Putamen (tissue), 1 donor: ENCODE data around the gene RTN4RL2.

Source experiments
- DNase-seq: peaks from one replicate; pipeline ENCODE4 v3.0.0-alpha.2; 2016; ENCODE audit warnings: low spot score

RTN4RL2 gene

GRCh38 chr11:57500515-57500914 is 40.2 kb downstream of the RTN4RL2 start:
- no peak for DNase-seq

- no peak for DNase-seq
Observed at GRCh38 chr11:57500926-57501325, 40.6 kb downstream of the RTN4RL2 start.

DNA sequence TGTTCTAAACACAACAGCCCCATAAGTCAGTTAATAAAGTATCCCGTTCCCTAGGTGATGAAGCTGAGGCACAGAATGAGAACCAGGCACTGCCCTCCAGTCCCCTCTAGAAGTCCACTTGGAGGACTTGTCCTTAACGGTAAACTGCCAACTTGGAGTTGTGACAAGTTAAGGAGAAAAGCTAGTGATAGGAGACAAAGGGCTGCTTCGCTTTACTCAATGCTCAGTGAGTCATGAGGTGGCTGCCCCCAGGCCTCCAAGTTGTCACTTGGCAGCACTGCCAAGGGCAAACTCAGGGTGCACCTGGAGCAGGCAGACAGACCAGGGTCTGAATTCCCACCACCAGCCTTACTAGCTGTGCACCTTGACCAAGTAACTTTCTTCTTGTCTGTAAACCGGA is 41.6 kb downstream of the RTN4RL2 start:
- no peak for DNase-seq

DNA sequence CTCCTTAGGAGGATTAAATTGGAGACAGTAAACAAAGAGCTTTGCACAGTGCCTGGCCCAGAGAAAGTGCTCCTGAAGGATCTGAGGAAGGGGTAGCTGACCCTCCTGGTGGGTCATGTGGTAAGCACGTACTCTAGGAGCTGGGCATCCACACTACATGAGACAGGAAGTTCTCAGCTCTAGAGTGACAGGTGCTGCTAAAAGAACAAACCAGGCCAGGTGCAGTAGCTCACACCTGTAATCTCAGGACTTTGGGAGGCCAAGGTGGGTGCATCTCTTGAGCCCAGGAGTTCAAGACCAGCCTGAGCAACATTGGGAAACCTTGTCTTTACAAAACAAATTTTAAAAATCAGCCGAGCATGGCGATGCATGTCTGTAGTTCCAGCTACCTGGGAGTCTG is 42.0 kb downstream of the RTN4RL2 start:
- DNase-seq = no peak

- no peak for DNase-seq
Observed at GRCh38 chr11:57502870-57503269, 42.5 kb downstream of the RTN4RL2 start.

GRCh38 chr11:57504511-57504910 is 44.2 kb downstream of the RTN4RL2 start:
- no peak for DNase-seq

- DNase-seq = no peak
Observed at GRCh38 chr11:57506522-57506921, 46.2 kb downstream of the RTN4RL2 start.

DNA sequence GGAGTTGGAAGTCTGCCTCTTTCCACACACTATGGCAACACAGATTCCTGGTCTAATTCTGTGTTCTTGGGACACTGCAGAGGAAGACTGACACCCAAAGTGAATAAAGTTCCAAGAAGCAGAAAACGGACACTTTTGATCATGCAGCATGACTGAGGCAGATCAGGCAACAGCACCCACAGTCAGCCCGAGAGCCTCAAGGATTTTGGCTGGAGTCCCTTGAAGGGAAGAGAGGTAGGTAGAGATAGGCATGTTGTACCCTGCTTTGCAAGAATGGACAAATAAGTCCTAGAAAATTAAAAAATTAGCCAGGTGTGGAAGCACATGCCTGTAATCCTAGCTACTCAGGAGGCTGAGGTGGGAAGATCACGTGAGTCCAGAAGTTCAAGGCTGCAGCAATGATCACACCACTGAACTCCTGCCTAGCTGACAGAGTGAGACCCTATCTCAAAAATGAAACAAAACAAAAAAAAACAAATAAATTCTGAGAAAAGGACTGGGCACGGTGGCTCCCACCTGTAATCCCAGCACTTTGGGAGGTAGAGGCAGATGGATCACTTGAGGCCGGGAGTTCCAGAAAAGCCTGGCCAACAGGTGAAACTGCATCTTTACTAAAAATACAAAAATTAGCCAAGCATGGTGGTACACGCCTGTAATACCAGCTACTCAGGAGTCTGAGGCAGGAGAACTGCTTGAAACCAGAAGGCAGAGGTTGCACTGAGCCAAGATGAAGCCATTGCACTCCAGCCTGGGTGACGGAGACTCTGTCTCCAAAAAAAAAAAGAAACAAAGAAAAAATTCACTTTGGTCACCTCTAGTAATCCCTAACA is 48.2 kb downstream of the RTN4RL2 start:
- DNase-seq = no peak

DNA sequence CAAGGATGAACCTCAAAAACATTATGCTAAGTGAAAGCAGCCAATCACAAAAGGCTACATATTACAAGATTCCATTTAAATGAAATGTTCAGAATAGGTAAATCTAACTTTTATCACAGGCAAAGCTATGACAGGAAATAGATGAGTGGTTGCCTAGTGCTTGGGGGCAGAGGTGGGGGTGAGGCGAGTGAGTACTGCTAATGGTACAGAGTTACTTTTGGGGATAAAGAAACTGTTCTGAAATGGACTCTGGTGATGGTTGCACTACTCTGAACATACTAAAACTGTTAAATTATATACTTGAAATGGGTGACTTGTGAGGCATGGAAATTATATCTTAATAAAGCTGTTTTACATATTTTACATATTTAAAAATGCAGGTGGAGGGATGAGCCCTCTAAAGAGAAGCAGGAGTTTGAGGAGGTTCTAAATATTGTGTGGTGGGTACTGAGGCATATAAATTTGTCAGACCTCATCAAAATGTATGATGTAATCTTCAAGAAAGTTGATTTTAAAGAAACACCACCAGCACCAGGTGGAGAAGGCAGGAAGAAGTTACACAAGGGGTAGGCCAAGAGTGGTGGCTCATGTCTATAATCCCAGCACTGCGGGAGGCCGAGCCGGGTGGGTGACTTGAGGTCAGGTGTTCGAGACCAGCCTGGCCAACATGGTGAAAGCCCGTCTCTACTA is 51.6 kb downstream of the RTN4RL2 start:
- no peak for DNase-seq

DNA sequence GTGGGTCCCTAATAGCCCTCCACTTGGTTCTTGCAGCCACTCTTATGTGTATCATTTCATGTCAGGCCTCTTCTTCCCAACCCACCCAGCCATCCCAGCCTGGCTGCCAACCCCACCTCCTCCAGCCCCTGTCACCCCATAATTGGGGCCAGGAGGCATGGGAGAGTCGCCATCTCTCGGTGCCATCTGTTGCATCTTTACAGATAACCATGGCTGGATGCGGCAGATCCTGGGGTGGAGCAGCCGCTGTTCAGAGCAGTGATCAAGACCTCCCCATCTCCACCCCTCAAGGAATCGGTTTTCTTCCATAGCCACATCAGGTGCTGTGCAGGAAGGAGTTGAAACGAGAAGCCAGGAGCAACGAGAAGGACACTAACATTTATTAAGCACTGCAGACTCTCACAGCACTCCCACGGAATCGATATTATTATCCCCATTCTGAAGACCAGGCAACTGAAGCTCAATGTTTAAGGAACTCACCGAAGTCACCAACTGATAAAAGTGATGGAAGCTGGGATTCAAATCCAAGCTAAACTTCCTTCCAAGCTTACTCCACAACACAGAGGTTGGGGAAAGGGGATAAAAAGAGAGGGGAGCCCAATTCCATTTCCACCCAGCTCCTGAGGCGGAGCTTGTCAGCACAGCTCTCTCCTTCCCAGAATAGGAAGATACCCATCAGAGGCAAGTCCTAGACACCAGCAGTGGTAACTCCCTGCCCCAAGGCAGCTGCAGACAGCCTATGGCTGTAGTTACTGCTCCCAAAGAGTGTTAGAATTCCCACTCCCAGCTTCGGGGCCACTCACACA is 52.5 kb downstream of the RTN4RL2 start:
- DNase-seq = no peak

- DNase-seq = no peak
Observed at GRCh38 chr11:57513452-57513795, 53.1 kb downstream of the RTN4RL2 start.

DNA sequence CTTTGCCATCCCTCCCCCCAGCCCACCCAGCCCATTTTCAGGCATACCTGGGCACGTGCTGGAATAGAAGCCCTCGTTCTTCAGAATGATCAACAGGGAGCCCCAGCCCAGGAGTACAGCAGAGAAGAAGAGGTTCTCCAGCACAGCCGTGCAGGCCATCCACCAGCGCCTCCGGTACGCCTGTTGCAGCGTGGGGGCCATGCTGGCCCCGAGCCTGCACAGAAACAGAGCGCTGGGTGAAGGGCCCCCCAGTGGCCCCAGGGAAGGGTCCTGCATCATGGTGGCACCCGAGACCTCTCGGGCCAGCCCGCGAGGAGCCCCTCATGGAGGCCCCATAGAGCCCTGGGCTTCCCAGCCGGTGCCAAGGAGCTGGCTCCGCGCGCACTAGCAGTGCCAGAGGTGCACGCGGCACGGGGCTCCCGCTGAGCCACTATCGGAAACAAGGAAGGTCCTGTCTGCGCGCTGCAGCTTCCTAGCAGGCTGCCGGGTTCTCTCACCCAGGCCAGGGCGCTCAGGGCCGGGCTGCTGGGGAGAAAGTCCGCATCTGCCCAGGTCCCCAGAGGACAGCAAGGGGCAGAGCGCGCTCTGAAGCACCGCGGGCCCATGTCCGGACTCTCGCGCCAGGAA is 53.7 kb downstream of the RTN4RL2 start:
- DNase-seq = no peak

GRCh38 chr11:57514538-57515331 is 54.4 kb downstream of the RTN4RL2 start:
- no peak for DNase-seq

- DNase-seq = no peak
Observed at GRCh38 chr11:57515332-57516060, 55.2 kb downstream of the RTN4RL2 start, which contains the start of gene SLC43A1. Gene SLC43A1, minus strand, starts transcription at chr11:57515702. Its CDS starts 1,591 bp downstream, at chr11:57514111.

GRCh38 chr11:57516061-57516443 is 55.7 kb downstream of the RTN4RL2 start:
- no peak for DNase-seq

- no peak for DNase-seq
Observed at GRCh38 chr11:57521116-57521515, 60.8 kb downstream of the RTN4RL2 start.

- no peak for DNase-seq
Observed at GRCh38 chr11:57523419-57523818, 63.1 kb downstream of the RTN4RL2 start.
